ENCODE results near the gene GINS1.

DNA sequence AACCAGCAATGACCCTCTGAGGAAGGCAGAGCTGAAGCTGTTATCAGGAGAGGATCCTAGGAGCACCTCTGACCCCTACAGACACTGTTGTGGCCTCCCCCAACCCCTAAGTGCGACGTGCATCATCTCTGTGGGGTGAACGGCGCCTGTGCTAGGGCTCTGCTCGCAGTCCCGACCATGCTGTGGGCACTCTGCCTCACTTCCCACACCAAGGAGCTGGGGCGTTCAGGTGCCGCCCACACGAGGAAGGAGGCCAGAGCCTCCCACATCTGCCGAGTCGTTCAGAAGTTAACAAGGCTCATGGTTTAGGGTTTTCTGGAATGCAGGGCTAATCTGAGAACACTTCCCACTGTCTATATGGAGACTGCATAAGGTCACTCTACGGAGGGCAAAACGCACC, 62.1 kb downstream of the GINS1 start:
- TF ChIP-seq, protein P1, sequence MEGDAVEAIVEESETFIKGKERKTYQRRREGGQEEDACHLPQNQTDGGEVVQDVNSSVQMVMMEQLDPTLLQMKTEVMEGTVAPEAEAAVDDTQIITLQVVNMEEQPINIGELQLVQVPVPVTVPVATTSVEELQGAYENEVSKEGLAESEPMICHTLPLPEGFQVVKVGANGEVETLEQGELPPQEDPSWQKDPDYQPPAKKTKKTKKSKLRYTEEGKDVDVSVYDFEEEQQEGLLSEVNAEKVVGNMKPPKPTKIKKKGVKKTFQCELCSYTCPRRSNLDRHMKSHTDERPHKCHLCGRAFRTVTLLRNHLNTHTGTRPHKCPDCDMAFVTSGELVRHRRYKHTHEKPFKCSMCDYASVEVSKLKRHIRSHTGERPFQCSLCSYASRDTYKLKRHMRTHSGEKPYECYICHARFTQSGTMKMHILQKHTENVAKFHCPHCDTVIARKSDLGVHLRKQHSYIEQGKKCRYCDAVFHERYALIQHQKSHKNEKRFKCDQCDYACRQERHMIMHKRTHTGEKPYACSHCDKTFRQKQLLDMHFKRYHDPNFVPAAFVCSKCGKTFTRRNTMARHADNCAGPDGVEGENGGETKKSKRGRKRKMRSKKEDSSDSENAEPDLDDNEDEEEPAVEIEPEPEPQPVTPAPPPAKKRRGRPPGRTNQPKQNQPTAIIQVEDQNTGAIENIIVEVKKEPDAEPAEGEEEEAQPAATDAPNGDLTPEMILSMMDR (IDR thresholded peaks at IDR 0.05) = no peak
- TF ChIP-seq POLR2A (IDR thresholded peaks at IDR 0.05) = no peak
